ENCODE results near the gene TULP4. TPM values are rescaled to one million over a fixed set of nuclear protein-coding genes. Genes with fewer than 3 reads are reported as not detected.
"Not testable (repeated sequence)": the region's sequence is repeated elsewhere in the genome, so short reads cannot be mapped to it uniquely, and the experiment has no call there.

Gene TULP4
- total and polyA plus RNA-seq, 8 donors = 18.6 to 86.8 (median 21.7) TPM

DNA sequence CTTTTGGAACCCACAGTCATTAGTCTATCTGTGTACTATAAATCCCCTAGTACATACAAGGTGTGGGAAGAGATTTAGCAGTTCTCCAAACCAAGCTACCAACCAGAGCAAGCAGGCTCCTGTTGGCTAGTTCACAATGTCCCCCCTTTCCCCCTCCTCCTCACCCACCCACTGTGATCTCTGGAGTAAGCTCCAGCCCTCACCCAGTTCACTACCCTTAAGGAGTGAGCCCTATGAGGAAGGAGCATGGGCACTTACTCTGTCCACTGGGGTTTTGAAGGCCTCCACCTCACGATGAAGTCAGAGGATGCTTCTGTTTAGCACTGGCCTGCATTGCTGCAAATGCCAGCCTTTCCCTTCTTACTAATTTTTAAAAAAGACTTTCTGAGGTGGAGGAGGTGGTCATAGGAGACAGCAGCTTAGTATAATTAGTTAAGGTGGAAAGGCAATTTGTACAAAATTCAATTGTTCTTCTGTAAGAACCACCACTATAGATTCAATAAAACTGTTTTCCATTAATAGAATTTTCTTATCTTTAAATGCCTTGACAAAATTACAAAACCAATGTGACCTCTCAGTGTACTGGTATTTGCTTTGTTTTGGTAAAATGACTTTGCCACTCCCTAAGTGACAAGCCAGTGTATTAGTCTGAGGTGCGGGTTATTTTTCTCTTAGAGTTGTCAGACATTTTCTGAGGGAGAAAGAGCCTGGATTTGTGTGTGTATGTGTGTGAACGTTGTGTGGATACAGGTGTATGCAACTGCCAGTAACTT lies 86.2 kb downstream of the TULP4 start:
- ATAC-seq (peak; percentile 35), DNase-seq (no peak)
- intact Hi-C loops (cut with DNase I) = no loop called here
- no peak overlapping the region for H3K4me3 ChIP-seq
- no peak overlapping the region for H3K27ac ChIP-seq
- peaks cover 0 to 3% of the 10 kb centered on the region in 2 donors for H3K9me3 ChIP-seq
- TF ChIP-seq, protein P1, sequence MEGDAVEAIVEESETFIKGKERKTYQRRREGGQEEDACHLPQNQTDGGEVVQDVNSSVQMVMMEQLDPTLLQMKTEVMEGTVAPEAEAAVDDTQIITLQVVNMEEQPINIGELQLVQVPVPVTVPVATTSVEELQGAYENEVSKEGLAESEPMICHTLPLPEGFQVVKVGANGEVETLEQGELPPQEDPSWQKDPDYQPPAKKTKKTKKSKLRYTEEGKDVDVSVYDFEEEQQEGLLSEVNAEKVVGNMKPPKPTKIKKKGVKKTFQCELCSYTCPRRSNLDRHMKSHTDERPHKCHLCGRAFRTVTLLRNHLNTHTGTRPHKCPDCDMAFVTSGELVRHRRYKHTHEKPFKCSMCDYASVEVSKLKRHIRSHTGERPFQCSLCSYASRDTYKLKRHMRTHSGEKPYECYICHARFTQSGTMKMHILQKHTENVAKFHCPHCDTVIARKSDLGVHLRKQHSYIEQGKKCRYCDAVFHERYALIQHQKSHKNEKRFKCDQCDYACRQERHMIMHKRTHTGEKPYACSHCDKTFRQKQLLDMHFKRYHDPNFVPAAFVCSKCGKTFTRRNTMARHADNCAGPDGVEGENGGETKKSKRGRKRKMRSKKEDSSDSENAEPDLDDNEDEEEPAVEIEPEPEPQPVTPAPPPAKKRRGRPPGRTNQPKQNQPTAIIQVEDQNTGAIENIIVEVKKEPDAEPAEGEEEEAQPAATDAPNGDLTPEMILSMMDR (IDR thresholded peaks at IDR 0.05) = no peak
- H3K27me3 ChIP-seq = no peaks in the 10 kb centered on the region
- peaks cover 0 to 10% of the 10 kb centered on the region in 2 donors for H3K4me1 ChIP-seq
- H3K36me3 ChIP-seq = no peaks in the 10 kb centered on the region

DNA sequence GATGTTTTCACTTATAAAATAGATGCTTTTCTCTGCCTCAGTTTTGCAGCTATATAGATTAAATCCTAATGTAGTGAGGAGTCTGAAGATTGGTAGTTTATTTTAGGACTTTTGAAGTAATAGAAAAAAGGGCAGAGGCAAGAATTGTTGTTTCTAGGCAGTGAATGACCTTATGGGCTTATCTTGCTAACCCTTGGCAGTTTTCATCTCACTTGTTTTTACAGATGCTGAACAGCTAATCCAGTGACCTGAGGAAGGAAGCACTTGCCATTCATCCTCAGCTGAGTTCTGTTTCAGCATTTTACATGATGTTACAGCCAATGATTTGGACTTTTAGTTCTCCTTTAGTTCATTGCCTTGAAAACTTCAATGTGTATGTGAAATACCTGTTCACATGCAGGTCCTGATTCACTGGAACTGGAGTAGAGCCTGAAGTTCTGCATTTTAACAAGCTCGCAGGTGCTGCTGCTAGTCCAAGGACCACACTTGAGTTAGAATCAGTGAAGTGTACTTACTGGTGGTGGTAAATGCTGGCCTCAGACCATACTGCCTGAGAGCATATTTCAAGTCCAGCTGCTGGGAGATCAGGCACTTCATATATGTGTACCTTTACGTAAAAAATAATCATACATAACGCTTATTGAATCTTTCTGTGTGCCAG lies 86.9 kb downstream of the TULP4 start:
- DNase-seq = no peak
- no peaks in the 10 kb centered on the region for H3K36me3 ChIP-seq
- TF ChIP-seq, protein P1 (IDR thresholded peaks at IDR 0.05) = no peak
- no peak overlapping the region for H3K27ac ChIP-seq
- H3K9me3 ChIP-seq = no peaks in the 10 kb centered on the region
- no peak overlapping the region for H3K4me3 ChIP-seq
- H3K4me1 ChIP-seq = peaks cover 0 to 10% of the 10 kb centered on the region in 2 donors
- intact Hi-C loops (cut with DNase I) = no loop called here
- H3K27me3 ChIP-seq = no peaks in the 10 kb centered on the region
- ATAC-seq = peak; percentile 88

DNA sequence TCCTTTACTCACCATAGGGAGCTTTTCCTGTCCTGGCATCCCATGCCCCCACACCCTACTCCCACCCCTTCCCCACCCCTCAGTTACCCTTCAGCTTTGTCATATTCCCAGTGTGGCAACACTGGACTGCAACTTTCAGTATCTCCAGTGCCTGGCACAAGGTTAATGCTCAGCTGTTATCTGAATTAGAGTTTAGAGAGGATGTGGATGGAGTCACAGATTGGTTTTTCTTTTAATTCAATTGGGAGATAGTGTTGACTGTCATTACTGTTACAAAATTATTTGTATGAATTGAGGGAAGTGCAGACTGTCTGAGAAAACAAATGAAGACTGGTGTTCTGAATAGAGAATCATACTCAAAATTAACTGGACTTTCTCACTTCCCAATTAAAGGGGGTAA lies 89.9 kb downstream of the TULP4 start:
- Histone ChIP-seq H3K9me3 (no peaks in the 10 kb centered on the region), H3K4me3 (no peak overlapping the region), H3K36me3 (no peaks in the 10 kb centered on the region), H3K27ac (no peak overlapping the region), H3K27me3 (no peaks in the 10 kb centered on the region), H3K4me1 (peaks cover 0 to 10% of the 10 kb centered on the region in 2 donors)
- intact Hi-C loops (cut with DNase I) = no loop called here
- DNase-seq (no peak), ATAC-seq (no peak)
- TF ChIP-seq, protein P1 (IDR thresholded peaks at IDR 0.05) = no peak

DNA sequence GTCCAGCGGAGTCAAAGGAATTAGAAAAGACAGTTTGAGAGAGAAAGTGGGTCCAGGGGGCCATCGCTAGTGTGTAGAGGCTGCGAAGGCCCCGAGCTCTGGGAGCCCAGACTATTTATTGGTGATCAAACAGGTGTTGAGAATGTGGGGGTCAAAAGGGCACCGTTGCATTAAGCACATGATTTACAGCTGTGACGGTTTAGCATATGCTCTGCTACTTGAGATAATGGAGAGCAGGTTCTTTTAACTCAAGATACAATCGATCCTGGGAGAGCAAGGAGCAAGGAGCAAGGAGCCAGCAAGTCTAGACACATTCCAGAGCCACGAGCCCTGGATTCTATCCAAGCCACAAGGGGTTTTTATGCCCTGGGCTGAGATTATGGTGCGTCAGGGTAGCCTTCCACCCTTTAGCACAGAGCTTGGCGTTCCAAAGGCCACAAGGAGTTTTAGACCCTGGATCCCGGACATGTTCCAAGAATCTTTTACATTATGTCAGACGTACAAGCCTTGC lies 93.1 kb downstream of the TULP4 start:
- ATAC-seq; H3K27ac ChIP-seq; H3K36me3 ChIP-seq; H3K4me3 ChIP-seq; DNase-seq; intact Hi-C loops (cut with DNase I); H3K27me3 ChIP-seq; H3K9me3 ChIP-seq: not testable (repeated sequence)
- peaks cover 8 to 11% of the 10 kb centered on the region in 2 donors for H3K4me1 ChIP-seq

DNA sequence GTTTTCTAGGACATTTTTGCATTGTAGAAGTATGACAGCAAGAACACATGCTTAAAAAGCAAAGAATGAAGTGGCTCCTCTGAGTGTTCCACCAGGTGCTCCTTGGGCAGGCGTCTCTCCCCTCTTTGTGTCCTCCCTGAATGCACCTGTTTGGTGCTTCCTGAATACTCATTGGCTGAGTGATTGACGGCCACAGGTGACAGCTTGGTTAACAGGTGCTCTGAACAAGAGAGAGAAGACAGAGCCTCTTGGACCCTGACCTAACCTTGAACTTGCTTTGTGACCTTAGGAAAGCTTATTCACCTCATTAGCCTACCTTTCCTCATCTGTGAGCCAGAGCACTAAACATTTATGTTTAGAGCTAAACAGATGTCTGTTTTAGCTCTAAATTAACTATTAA lies 93.7 kb downstream of the TULP4 start:
- Histone ChIP-seq H3K36me3 (no peaks in the 10 kb centered on the region), H3K9me3 (no peaks in the 10 kb centered on the region), H3K4me3 (no peak overlapping the region), H3K27ac (no peak overlapping the region), H3K27me3 (no peaks in the 10 kb centered on the region), H3K4me1 (peaks cover 8 to 11% of the 10 kb centered on the region in 2 donors)
- DNase-seq (no peak), ATAC-seq (no peak)
- intact Hi-C loops (cut with DNase I) = no loop called here
- TF ChIP-seq, protein P1 (IDR thresholded peaks at IDR 0.05) = no peak
